Hematopoietic multipotent progenitor cell treated with erythropoietin and hydrocortisone succinate and interleukin-3 and kit ligand, for 6 days (in vitro differentiated cells): ENCODE results near the gene ZPLD1.

Experiments
- DNase-seq: peaks from one replicate; pipeline ENCODE4 v3.0.0-alpha.2; 2015

ZPLD1 gene

DNA sequence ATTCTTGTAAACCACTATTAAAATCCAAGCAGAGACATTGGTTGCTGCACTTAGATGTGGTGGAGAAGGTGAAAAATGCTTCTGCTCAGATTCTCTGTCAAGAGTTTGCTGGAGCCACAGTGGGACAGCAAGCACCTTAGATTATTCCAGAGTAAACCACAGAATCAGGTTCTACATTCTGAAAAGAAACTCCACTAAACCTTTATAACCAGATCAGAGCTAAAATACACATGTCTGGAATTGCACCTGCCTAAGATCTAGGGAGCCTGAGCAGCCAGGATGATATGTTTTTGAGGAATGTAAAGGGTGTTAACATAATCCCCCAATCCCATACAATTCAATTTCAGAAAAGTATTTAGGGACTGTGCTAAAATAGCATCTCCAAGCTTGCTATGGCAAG is at the start of gene ZPLD1:
TSS of gene ZPLD1 (plus strand) at position 301 of the 400 bp plus-strand sequence. CDS start 3,473 bp downstream, outside the sequence.
- DNase-seq = no peak

DNA sequence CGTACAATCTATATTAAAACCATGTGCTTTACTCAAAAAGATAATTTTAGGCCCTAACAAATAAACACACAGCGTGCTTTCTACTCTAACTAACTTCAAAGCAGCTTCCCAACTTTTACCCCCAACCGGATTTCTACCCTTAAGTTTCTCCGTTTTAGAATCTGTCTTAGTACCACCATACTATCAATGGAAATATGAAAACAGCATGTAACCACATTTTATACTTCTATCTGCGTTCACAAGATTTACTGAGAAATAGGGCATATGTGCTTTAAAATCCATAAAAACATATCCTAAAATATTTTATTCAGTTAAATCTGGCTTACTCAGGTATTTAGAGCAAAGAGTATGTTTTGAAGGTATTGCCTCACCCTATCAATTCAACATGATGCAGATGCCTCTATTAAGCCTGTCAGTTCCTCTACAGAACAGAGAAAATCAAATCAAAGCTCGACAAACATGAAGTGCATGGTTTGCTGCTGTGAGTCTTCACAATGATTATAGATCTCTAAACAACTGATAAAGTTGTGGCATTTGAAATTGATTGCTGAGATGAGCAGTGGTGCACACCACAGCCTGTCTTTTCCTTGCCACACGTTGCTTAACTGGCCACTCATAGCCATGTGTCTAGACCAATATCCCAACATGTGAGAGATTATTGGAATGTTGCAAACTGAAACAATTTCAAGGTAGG is 44.5 kb upstream of the ZPLD1 start:
- no peak for DNase-seq

DNA sequence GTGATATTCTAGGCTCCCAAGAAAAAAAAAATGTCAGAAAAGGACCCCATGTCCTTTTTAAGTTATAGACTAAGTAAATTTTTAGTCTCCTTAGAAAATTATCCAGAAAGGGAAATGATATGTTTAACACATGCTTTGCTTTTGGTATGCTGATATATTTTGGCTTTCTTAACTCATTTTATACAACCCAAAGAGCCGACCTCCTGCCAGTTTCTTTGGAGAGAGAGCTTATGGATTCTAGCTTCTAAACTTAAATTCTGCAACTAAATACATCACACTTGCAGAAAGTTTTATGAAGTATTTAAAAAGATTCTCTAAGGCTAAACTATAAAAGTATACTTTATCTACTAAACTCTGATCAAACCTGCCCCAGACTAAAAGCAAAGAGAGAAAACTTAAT is 43.9 kb upstream of the ZPLD1 start:
- no peak for DNase-seq

DNA sequence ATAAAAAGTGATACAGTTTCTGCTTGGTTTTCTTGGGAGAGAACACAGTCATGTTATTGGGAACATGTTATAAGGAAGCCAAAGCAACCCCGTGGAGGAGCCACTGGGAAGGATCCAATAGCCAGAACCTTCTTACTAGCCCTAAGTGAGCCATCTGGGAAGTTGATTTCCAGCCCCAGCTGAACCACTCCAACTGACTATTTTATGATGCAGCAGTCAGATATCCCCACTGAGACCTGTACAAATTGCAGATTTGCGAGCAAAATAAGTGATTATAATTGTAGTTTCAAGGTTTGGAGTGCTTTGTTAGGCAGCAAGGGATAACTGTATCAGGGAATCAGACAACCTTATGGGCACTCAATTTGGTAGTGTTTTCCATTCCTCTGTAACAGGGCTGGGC is 43.3 kb upstream of the ZPLD1 start:
- DNase-seq = no peak

DNA sequence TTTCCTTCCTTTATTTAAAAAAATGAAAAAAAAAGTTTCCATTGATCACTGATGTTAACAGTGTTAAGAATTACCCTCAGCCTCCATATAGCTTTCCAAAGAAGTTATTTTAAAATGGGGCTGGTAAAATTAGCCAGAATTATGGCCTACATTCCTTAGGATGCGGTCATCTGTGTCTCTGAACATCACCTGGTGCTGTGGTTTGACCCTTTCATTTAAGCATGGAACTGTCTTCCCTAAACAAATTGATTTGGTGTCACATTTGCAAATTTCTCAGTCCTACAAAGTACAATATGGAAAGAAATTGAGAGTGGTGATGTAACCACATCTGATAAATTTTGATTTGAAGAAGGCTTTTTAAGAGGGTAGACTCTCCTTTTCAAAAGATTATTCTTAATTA is 40.3 kb upstream of the ZPLD1 start:
- DNase-seq = no peak

DNA sequence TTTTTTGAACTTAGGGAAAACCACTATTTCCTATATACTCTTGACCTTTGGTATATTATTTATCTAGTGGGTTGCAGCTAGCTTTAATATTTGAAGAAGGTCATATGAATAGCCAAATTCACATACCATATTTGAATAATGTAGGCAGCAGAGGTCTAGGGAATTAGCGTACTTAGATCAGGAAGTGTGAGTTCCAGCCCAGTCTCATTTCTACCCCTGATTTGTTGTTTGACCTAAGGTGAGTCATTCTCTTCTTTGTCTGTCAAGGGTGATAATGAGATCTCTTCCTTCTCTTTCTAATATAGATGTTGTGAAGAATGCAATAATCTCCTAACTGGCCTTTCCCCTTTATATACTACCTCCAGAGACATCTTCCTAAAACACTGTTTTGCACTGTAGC is 36.6 kb upstream of the ZPLD1 start:
- DNase-seq = no peak

DNA sequence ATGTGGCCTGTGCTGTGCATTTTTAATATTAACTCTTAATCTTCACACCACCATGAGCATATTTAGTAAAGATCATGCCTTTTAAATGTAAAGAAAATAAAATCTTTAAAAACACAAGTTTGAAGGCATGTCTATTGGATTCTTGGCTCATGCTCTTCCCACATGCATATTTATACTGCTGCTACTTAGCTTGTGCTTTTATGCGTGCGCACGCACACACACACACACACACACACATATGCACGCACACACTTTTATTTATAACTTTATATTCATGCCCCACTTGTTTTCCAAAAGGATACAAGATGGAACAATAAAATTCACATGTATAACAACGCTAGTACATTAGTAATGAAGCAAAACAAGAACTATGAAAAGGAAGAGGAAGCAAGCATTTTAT is 36.1 kb upstream of the ZPLD1 start:
- DNase-seq = no peak

DNA sequence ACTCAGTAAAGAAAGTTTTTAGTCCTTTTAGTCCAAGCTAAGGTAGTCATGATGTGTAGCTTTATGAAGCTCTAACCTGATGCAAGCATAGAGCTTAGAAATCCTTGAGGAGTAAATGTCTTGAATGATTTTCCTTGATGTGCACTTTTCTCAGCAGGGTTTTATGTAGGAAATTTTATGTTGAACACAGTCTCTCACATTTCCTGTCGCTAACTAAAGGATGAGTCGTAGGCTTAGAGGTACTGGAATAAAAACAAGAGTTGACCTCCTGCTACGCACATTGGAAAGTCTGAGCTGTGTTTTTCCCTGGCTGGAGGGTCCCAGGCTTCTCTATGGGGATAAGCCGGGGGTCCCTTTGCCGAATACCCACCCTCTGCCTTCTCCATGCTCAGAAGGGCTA is 34.7 kb upstream of the ZPLD1 start:
- DNase-seq = no peak

DNA sequence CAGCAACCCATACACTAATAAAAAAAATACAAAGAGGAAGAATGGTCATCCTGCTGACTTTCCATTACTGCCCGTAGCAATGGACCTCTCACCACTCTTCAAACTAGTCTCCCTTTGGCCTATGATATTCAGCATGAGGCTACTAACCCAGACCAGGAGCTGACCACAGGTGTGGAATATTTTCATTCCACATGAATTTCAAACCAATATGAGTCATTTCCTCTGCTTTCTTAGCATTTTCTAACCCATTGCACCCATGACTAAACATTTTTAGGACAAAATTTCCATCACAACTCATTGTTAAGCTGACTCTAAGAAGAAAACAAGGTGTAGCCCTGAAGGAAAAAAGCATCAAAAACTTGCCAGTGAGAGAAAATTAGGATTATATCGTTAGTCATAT is 34.0 kb upstream of the ZPLD1 start:
- DNase-seq = no peak

DNA sequence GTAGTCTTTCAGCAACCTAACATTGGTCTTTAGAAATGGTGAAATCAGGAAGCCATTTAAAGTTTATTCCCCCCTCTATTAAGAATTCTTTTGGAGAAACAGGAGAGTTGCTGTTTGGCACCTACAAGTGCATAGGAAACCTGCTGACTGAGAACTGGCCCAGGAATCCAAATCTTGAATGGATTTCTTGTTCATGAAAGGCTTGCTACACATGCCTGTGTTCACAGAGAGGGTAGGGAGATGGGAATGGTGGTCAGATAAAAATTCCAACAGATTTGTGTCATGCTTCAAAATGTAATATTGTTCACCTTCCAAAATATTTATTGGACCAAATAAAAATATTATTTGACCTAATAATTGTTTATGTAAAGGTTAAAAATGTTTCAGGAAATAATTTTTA is 24.2 kb upstream of the ZPLD1 start:
- no peak for DNase-seq

DNA sequence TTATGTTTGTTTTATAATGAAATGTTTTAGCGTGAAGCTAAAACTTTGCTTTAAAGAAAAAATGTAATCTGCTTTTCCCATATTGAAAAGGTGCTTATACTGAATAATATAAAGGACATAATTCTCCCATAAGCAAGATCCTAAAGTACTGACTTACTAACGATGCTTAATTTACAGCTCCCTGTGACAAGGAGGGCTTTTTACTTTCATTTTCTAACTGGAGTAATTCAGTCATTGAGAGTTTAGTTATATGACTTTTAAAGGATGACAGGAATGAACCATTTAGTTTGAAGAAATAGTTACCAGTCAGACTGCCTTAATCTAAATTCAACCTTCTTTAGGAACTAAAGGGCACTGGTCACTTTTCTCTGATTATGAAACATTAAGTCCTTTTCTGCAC is 19.3 kb upstream of the ZPLD1 start:
- no peak for DNase-seq

DNA sequence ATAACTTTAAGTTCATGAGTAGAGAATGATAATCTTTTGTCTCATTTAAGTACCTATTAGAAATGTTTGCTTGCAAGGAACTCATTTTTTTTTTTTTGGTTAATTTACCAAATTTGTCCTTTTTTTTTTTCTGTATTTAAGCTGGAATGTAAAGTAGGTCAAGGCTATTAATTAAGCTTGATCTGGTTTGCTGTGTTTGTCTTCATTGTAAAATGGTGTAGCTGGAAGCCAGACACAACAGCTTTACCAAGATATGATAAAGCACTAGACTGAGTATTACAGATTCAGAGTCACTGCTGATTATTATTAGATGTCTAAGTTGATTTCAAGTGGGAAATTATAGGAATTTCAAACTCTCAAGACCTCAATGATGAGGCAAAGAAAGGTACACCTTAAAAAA is 15.0 kb upstream of the ZPLD1 start:
- DNase-seq = no peak

DNA sequence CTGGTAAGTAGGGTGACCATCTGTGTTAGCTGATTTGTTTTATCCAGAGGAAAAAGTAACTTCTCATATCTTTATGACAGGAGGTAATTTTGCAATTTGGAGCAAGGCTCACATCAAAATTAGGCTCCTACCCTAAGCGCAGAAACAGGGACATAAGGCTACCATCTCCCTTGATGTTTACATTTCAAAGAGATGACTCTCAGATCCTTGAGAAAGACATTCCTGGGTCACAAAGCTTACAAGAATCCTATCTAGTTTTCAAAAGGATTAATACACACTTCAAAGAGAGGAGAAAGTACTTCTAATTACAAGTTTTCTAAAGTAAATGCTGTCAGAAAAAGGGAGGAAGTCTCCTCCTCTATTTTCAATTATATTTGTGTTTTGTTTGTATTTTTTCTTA is 7.0 kb downstream of the ZPLD1 start:
- DNase-seq = no peak

DNA sequence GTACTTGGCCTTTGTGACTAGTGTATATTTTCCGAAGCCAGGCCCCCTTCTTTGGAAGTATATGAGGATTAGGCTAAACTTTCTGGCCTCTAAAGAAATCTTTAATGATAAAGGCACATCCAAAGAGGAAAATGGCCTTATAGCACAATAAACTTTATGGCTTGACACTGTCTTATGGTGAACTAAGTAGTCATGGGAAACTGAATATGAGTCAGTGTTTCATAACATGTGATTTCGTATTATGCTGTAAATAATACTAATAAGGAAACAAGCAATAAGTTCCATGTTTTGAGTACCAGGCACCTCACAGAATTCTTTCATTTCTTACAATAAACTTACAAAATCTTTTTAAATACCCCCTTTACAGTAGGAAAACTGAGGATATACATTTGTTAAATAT is 8.2 kb downstream of the ZPLD1 start:
- DNase-seq = no peak

DNA sequence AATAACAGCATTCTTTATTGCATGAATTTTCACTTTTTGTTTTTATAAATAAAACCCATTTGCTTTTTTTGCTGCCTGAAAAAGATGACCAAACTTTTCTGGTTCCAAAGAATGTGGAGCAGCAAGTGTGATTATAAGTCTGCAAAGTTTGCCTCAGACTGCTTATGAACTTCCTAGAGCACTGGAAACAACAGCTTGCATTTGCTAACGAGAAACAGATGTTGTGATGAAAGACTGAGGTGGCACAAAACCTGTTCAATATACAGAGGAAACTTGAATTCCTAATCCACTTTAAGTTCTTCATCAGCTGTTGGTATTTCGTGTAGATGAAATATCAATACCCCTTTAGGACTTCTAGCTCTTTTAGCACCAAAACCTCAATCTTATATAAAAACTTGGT is 9.3 kb downstream of the ZPLD1 start:
- no peak for DNase-seq

DNA sequence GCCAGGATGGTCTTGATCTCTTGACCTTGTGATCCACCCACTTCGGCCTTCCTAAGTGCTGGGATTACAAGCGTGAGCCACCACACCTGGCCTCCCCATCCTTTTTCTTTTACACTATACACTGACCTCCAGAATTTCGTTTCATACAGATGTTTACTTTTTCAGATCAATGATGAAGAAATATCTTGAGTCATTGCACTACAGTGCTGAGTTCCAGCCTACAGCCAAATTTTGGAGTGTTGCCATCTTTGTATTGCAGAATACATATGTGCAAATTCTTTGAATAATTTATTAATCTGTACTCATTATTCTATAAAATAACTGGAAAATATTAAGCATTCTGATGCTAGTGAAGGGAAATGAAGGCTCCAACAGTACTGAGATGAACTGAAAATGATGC is 12.5 kb downstream of the ZPLD1 start:
- no peak for DNase-seq

DNA sequence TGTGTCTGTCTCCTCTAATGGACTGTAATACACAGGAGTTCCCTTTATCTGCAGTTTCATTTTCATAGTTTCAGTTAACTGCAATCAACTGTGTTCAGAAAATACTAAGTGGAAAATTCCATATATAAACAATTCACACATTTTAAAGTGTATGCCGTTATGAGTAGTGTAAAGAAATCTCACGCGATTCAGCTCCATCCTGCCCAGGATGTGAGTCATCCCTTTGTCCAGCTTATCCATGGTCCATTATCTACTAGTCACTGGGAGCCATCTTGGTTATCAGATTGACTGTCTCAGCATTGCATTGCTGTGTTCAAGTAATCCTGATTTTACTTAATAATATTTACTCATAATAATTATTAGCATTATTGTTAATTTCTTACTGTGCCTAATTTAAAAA is 14.5 kb downstream of the ZPLD1 start:
- no peak for DNase-seq

DNA sequence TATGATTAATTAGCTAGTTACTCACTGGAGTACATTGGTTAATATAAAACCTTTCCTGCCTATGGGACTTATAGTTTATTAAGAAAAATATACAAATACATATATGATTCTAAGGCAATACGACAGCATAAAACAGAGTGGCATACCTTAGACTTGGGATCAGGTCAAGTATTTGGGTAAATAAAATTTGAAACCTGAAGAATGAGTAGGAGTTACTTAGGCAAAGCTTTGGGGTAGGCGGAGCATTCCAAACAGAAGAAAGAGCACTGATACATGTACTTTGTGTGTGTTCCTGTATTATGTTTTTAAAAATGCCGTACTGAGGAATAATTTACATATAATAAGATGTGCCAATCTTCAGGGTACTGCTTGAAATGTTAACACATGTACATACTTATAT is 15.1 kb downstream of the ZPLD1 start:
- no peak for DNase-seq

DNA sequence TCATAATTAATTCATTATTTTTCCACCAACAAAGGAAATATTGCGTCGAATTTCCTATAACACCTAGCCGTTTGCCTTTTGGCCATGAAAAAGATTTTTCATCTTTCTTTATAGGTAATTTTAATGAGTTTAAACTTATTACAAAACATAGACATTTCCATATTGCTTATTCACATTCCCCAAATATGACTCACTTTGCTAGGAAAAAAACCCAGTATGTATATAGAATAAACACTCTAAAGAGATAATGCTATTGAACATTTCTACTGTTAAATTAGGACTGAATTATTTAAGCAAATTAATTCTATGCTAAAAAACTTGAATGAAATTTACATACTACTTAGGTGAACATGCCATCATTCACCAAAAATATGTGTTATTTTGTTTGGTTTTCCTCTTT is 16.2 kb downstream of the ZPLD1 start:
- DNase-seq = no peak

DNA sequence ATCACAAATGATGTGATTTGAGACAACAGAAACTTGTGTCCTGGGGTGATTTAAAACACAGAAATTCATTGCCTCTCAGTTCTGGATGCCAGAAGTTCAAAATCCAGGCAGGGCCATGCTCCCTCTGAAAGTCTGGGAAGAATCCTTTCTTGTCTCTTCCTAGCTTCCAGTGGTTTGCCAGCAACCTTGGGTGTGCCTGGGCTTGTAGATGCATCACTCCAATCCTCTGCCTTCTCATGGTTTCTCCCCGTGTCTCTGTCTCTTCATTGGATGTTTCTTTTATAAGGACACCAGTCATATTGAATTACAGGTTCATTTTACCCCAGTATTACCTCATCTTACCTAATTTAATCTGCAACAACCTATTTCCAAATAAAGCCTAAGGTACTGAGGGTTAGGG is 16.7 kb downstream of the ZPLD1 start:
- DNase-seq = no peak

DNA sequence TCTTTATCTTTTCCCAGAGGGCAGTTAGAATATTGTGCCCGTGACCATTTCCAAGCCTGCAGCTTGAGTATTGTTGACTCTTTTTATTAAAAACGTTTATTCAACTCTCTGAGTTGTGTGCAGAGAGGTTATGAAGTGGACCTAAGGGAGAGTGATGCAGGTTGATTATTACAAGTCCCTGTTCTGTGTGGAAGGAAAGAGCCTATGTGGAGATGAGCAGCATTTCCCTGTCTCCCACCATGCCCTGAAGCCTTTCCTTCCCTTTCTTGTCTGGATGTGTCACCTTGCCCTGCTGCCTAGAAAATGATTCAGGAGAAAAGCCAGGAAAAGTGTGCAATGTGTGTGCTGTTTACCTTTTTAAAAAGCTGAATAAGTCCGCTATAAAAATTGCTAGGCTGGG is 19.4 kb downstream of the ZPLD1 start:
- DNase-seq = no peak

DNA sequence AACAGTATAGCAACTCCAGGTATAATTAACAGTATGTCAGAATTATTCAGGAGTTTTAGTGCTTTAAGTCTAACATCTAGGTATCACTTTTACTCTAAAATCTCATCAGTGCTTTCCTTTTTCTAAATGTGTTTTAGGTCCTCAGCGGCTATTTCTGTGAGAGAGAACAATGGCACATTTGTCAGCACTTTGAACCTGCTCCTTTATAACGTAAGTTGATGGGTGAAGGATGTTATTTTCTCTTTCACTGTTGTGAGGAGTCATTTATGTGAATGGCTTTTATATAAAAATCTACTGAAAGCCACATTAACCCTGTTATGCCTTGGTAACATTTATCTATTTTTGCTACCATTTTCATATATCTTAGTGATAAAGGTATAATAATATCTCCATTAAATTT is 22.8 kb downstream of the ZPLD1 start:
- no peak for DNase-seq

DNA sequence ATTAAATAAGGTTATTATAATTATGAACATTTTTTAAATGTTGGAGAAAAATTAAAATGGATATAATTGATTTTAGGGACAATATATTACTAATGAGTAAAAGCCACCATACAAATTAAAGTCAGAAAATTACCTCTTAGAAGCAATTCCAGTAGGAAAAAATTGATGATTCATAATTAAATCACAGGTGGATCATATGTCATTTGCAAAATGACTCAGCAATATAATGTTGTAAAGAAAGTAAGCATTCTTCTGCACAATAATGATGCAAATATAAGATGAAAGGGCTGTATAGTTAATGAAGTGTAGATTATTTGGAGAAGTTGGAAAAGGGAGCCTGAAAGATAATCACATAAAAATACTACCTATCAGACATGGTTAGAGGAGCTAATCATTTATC is 25.8 kb downstream of the ZPLD1 start:
- no peak for DNase-seq

DNA sequence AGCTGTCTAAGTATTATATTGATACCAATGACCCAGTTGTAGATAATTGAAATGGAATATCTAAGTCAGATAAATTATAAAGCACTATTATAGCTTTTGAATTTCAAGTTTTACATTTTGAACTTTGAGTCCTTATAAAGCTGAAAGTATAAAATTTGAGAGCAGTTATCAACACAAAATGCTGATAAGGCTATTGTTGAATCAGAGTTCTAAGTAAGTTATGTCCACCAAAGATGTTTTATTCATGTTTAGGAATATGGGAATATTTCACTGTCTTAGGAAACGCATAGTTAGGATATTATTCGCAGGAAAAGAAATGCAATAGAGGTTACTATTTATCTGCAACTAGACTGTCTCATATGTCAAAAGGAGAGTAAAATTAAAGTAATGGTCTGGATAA is 29.4 kb downstream of the ZPLD1 start:
- DNase-seq = no peak

DNA sequence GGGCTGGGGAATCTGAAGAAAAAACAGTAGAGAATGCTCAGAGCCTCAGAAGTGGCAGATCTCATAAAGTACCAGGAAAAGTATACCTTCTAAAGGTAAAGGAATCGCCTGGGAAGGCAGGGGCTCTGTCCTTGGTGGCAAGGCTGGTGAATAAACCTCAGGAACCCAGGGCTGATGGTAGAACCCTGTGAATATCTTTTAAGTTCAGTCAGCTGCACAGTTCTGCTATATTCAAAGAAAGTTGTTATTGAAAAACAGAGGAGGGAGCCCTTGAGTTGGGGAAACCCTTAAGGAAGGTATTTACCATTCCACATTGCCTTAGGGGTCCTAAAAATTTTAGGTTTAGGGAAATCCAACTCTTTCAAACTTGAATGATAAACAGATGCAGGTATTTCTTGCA is 31.2 kb downstream of the ZPLD1 start:
- DNase-seq = peak; percentile 2

DNA sequence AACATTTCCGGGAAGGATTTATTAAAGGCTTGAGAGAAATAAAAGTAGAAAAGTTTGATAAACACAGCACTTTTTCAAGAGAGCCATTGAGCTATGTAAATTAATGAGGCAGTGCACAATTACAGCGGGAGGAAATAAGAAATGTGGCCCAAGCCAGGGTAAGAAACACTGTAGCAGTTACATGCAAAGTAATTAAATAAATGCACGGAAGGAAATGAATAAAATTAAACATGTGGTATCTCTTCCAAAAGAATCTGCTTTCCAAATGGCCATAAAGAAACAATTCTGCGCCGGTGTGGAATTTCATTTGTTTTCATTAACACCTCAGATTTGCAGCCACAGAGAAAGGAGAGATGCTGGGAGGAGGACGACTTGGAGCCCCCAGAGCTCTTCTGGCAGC is 35.3 kb downstream of the ZPLD1 start:
- no peak for DNase-seq
